HG03558 (cell line): ENCODE measurements around the gene ADD3.

Source experiments
- ATAC-seq: cut with Tn5 transposase; IDR thresholded peaks from one replicate; pipeline ENCODE4 v1.9.1; 2021; ENCODE audit warnings: moderate number of reproducible peaks; ENCODE audit not compliant: unreplicated experiment; ENCODE audit errors: extremely low read depth

ADD3 gene

DNA sequence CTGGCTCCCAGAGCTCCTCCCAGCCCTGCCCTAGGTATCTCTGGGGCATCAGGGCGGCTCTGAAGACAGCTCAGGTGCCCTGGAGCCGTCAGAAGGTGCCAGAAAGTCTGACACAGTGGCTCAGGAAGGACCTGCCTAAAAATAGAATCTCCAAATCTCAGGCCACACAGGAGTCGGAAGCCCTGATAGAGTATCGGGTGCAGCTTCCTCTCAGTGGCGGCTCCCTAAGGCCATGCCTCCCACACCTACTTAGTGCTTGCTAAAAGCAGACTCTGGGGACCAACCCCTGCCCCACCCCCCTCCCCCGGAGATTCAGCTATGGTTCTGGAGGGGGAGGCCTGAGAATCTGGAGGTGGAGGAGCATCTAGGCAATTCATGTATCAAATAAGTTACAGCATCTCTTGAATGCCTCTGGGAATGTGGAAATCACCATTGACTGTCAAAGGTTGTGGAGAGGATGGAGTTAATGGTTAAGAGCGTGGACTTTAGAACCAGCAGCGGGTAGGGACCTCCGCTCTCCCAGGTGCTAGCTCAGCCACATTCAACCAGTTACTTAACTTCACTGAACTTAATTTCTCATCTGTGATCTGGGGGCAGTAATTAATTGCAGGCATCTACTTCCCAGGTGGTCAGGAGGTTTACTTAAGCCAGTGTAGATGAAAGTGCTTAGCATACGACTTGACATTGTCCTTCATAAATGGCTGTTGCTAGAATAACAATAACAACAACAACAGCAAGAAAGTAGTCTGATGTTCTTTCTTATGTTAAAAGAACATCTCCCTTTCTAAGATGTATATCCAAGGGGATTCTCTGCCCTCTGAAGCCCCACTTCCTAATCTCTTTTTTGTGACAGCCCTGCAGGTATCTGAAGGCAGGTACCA lies 161.1 kb downstream of the ADD3 start:
- ATAC-seq: no peak

DNA sequence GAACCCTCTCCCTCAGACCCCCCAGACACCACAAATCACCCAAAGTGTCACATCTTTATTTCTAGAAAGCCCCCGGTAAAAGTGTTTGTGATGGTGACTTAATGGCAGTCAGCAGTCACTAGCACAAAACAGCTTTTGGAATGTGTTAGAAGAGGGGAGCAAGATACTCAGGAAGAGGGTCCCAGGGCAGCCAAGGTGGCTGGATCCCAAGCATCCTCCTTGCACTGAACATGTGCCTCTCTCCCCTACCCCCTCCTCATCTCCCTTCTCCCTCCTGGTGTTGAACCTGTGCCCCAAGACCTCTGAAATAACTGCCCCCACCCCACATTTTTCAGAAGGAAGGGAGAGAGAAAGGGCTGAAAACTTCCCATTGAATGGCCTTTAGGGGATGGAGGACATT lies 161.8 kb downstream of the ADD3 start:
- ATAC-seq: no peak

- no peak for ATAC-seq
Observed at GRCh38 chr10:110170142-110170971, 162.6 kb downstream of the ADD3 start.

DNA sequence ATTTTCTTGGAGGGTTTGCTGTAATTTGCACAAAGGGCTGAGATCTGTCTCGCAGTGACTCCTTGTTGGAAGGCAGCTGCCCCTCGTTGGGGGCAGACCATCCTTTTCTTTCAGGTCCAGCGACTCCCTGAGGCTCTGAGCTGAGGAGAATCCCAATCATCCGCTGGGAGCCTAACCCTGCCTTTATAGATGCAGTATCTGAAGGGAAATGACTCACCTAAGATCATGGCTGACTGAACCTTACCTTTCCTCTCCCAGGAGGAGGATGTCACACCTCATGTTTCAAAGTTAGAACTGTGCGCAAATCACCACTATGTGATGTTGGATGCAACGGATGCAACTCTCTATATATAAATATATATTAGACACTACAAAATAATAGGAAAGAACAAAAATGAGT lies 163.2 kb downstream of the ADD3 start:
- ATAC-seq: no peak

GRCh38 chr10:110172155-110172554 lies 164.4 kb downstream of the ADD3 start:
- ATAC-seq: no peak

- ATAC-seq: no peak
Observed at GRCh38 chr10:110174201-110174600, 166.4 kb downstream of the ADD3 start.

- no peak for ATAC-seq
Observed at GRCh38 chr10:110174816-110175215, 167.0 kb downstream of the ADD3 start.

GRCh38 chr10:110175406-110175805 lies 167.6 kb downstream of the ADD3 start:
- ATAC-seq: no peak

DNA sequence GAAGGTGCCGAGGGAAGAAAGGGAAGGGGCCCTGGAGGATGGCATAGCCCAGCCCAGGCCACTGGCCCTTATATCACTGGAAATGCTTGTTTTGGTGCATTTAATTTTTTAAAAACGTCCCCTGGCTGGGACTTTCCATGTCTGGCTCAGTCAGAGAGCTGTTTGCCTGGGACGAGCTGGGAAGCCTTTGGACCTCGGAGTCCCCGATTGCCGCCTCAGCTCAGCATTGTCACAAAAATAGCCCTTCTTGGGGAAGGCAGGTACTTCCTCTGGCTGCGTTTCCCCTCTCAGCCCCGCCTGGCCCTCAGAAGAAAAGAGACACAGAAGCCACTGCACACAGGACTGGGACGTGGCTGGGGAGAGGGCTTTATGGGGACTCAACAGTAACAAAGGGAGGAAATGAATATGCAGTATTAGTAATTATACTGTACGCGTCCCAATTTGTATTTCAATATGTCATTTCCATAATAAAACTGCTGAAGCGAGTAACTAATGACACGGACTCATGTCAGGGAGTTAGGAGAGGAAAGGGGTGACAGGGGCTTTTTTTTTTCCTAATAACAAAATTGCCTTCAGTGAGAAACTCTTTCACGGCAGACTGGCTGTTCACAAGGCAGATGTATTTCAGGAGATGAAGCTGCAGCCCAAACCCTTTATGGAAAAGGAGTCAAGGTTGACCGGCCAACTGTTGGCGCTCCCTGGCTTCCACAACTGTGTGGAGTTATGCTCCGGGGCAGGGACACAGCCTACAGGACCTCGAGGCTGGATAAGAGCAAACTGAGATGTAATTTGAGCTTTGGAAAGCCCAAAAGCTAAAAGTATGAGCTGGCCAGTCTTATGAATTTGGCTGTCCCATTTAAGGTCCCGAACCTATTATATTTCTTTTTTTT lies 168.6 kb downstream of the ADD3 start:
- ATAC-seq: no peak

- no peak for ATAC-seq
Observed at GRCh38 chr10:110179220-110179619, 171.4 kb downstream of the ADD3 start.

DNA sequence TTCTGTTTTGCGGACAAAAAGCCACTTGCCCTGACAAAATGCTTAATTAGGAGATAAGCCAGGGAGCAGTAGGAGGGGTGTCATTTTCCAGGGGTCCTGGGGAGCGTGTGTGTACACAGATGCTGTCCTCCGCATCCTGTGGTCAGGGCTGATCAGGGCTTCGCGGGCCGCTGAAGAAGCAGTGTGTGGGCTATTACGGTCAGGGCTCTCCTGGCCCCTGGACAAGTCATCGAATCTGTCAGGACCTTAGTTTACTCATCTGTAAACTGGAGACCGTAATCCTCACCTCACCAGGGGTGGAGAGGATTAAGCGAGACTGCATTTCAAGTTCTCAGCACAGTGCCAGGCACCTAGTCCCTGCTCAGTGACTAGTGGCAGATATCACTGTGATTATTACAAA lies 173.7 kb downstream of the ADD3 start:
- no peak for ATAC-seq

GRCh38 chr10:110181911-110182310 lies 174.1 kb downstream of the ADD3 start:
- no peak for ATAC-seq

GRCh38 chr10:110184398-110184797 lies 176.6 kb downstream of the ADD3 start:
- no peak for ATAC-seq
